Neural crest cell (in vitro differentiated cells): ENCODE data around the gene BCORL1. TPM values are rescaled to one million over a fixed set of nuclear protein-coding genes. Genes with fewer than 3 reads are reported as not detected.

Experiments used
- DNase-seq: peaks from one replicate; pipeline ENCODE4 v3.0.0; 2021; ENCODE audit warnings: low read depth, mixed read lengths, low spot score
- H3K27ac Mint-ChIP-seq: one replicate; pipeline ENCODE4 v1.8.0; 2021; ENCODE audit warnings: mild to moderate bottlenecking, mixed read lengths; ENCODE audit not compliant: unreplicated experiment
- H3K27me3 Mint-ChIP-seq: 2 replicates; pipeline ENCODE4 v1.8.0; 2021; ENCODE audit warnings: low read depth, mild to moderate bottlenecking, mixed read lengths
- H3K36me3 Mint-ChIP-seq: 2 replicates; pipeline ENCODE4 v1.8.0; 2021; ENCODE audit warnings: low read depth, mild to moderate bottlenecking, mixed read lengths
- H3K4me1 Mint-ChIP-seq: 2 replicates; pipeline ENCODE4 v1.8.0; 2021; ENCODE audit warnings: mixed read lengths
- H3K4me3 Mint-ChIP-seq: one replicate; pipeline ENCODE4 v1.8.0; 2021; ENCODE audit warnings: mild to moderate bottlenecking, mixed read lengths
- H3K9me3 Mint-ChIP-seq: 2 replicates; pipeline ENCODE4 v1.8.0; 2021; ENCODE audit warnings: mixed read lengths
- CTCF ChIP-seq: fragments of 200-600 bp; sonication (generic); conservative IDR thresholded peaks from 2 replicates; pipeline ENCODE4 v1.5.0; 2021; ENCODE audit warnings: antibody characterized with exemption, mild to moderate bottlenecking
- total RNA-seq: library from RNA; stranded (reverse); gene quantifications from 2 replicates; pipeline ENCODE4 v1.2.1, GENCODE V29; 2021

BCORL1 gene
- total RNA-seq, 1 donor from 2014 or later = 46.2 TPM

GRCh38 chrX:129953881-129954280 is 28.6 kb upstream of the BCORL1 start:
- Mint-ChIP-seq H3K36me3 (peaks cover 3% of the 10 kb centered on the region), H3K4me3 (peak overlapping the region; percentile 85), H3K27ac (no peak overlapping the region), H3K9me3 (peaks cover 5% of the 10 kb centered on the region), H3K4me1 (peaks cover 48% of the 10 kb centered on the region), H3K27me3 (peaks cover 11% of the 10 kb centered on the region)
- no peak for TF ChIP-seq CTCF
- DNase-seq = no peak

- no peak for TF ChIP-seq CTCF
- peak; percentile 42 for DNase-seq
- peaks cover 56% of the 10 kb centered on the region for H3K4me1 Mint-ChIP-seq
- H3K27me3 Mint-ChIP-seq = peaks cover 11% of the 10 kb centered on the region
- H3K4me3 Mint-ChIP-seq = peak overlapping the region; percentile 85
- H3K27ac Mint-ChIP-seq = peak overlapping the region; percentile 84
- peaks cover 5% of the 10 kb centered on the region for H3K9me3 Mint-ChIP-seq
- peaks cover 1% of the 10 kb centered on the region for H3K36me3 Mint-ChIP-seq
Observed at GRCh38 chrX:129954804-129955203, 27.6 kb upstream of the BCORL1 start.

- TF ChIP-seq CTCF = no peak
- Mint-ChIP-seq H3K27ac (no peak overlapping the region), H3K27me3 (peaks cover 11% of the 10 kb centered on the region), H3K9me3 (peaks cover 5% of the 10 kb centered on the region), H3K36me3 (no peaks in the 10 kb centered on the region), H3K4me3 (peak overlapping the region; percentile 31), H3K4me1 (peaks cover 59% of the 10 kb centered on the region)
- DNase-seq = no peak
Observed at GRCh38 chrX:129955682-129956081, 26.8 kb upstream of the BCORL1 start.

- no peak overlapping the region for H3K27ac Mint-ChIP-seq
- no peak for DNase-seq
- peak overlapping the region; percentile 64 for H3K4me3 Mint-ChIP-seq
- H3K9me3 Mint-ChIP-seq = peaks cover 5% of the 10 kb centered on the region
- no peak for TF ChIP-seq CTCF
- H3K36me3 Mint-ChIP-seq = no peaks in the 10 kb centered on the region
- H3K4me1 Mint-ChIP-seq = peaks cover 63% of the 10 kb centered on the region
- H3K27me3 Mint-ChIP-seq = peaks cover 11% of the 10 kb centered on the region
Observed at GRCh38 chrX:129956145-129956544, 26.3 kb upstream of the BCORL1 start.

GRCh38 chrX:129956765-129957164 is 25.7 kb upstream of the BCORL1 start:
- peaks cover 11% of the 10 kb centered on the region for H3K27me3 Mint-ChIP-seq
- peaks cover 68% of the 10 kb centered on the region for H3K4me1 Mint-ChIP-seq
- no peak overlapping the region for H3K27ac Mint-ChIP-seq
- peak overlapping the region; percentile 64 for H3K4me3 Mint-ChIP-seq
- DNase-seq = no peak
- peaks cover 5% of the 10 kb centered on the region for H3K9me3 Mint-ChIP-seq
- TF ChIP-seq CTCF = no peak
- no peaks in the 10 kb centered on the region for H3K36me3 Mint-ChIP-seq
